GM12801 (cell line): ENCODE data around the gene PRKD2.

Source experiments
- CTCF ChIP-seq: IDR thresholded peaks from one replicate; pipeline ENCODE4 v1.5.1; 2011; ENCODE audit warnings: control low read depth; ENCODE audit not compliant: insufficient read length; ENCODE audit errors: extremely low read depth

The PRKD2 gene

DNA sequence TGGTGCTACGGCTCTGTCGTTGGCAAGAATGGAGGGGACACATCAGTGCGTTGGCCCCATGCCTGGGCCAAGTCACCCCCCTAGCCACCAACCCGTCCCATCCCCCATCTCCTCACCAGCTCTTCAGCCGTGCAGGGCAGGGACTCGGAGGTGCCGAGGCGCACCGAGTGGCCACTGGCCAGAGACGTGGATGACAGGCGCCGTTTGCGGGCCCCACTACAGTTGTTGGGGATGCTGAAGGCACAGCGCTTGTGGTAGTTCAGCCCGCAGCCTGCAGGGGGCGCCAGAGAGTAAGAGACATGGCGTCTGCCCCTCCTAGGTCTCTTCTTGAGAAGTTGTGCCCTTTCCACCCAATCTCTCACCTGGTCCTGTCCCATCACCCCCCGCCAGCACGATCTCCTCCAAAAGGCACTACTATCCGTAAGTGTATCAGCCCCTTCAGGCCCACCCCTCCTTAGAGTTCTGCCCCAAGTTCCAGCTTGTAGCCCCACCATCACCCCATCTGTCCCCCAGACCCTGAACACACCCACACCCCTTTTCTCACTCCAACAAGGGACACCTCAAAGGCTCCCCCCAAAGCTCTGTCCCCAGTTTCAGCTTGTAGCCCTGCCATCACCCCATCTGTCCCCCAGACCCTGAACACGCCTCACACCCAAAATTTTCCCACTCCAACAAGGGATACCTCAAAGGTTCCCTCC lies 12.4 kb downstream of the PRKD2 start:
- TF ChIP-seq CTCF = peak; percentile 84

- no peak for TF ChIP-seq CTCF
These were observed 16.2 kb downstream of the PRKD2 start for GRCh38 chr19:46700704-46701103.

GRCh38 chr19:46698395-46699321 lies 18.3 kb downstream of the PRKD2 start:
- TF ChIP-seq CTCF = no peak

GRCh38 chr19:46697204-46697960 lies 19.5 kb downstream of the PRKD2 start:
- no peak for TF ChIP-seq CTCF

- no peak for TF ChIP-seq CTCF
These were observed 20.1 kb downstream of the PRKD2 start for GRCh38 chr19:46696866-46697203.

GRCh38 chr19:46696052-46696451 lies 20.9 kb downstream of the PRKD2 start:
- TF ChIP-seq CTCF = no peak

DNA sequence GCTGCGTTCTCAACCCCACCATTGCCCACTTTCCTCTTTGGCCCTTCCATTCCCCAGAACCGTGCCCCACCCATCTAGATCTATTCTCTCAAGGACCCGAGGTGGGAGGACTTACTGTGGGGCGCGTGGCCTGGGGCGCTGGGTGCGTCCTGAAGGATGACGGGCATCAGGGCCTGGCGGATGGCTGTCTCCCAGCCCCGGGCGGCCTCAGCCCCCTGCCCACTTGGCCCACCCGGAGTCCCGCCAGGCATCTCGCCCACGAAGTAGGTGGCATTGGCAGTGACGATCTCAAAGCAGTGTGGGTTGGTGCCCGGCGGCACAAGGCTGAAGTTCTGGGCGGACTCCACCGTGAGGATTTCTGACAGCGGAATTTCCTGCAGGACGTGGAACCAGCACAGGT lies 23.2 kb downstream of the PRKD2 start:
- TF ChIP-seq CTCF = no peak
